GM21576 (cell line): Measurements from ENCODE around the gene ASCL3.
"Not testable (repeated sequence)": the region's sequence is repeated elsewhere in the genome, so short reads cannot be mapped to it uniquely, and the experiment has no call there.

Source experiments
- ATAC-seq: cut with Tn5 transposase; IDR thresholded peaks from one replicate; pipeline ENCODE4 v1.9.1; 2021; ENCODE audit warnings: mild to moderate bottlenecking, moderate library complexity; ENCODE audit not compliant: unreplicated experiment

The ASCL3 gene

DNA sequence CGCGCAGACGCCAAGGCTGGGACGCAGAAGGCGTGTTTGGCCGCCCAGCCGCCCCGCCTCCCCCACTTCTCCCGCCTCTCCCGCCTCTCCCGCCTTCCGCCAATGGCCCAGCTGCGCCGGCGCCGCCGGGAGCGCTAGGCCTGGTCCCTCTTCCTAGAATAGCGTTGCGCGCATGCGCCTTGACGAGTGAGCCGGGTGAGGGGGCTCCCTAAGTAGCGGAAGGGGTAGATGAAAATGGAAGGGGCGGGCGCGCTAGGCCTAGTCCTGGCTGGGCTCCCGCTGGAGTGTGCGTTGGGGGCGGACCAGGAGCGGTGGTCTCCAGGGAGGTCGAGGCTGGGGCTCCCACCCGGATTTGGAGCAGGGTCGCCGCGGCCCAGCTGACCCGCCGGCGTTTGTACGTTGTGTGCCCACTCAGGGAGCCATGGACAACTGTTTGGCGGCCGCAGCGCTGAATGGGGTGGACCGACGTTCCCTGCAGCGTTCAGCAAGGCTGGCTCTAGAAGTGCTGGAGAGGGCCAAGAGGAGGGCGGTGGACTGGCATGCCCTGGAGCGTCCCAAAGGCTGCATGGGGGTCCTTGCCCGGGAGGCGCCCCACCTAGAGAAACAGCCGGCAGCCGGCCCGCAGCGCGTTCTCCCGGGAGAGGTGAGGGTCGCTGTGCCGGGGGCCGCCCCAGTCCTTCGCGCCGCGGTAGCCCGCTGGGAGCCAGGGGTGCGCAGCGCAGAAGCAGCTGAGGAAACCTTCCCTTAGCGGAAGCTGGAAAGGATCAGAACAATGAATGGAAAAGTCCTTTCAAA is 31.6 kb downstream of the ASCL3 start, which contains the start of gene AKIP1:
TSS of gene AKIP1 (plus strand) at position 161 of the 795 bp plus-strand sequence. CDS start at position 422, 261 bp downstream.
- ATAC-seq = peak; percentile 58

DNA sequence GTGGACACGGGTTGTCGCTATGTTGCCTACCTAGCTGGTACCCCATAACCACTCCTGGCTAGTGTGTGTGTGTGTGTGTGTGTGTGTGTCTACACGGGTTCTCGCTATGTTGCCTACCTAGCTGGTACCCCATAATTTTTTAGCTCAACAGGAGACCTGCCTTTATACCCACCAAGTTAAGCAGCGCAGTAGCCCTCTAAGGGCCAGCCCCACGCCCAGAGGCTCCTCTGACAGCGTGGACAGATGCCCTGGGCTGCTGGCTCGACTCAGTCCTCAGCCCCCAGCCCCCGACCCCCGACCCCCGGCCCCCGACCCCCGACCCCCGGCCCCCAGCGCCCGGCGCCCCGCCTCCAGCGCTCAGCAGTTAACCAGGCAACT is 32.2 kb downstream of the ASCL3 start:
- peak; percentile 25 for ATAC-seq

DNA sequence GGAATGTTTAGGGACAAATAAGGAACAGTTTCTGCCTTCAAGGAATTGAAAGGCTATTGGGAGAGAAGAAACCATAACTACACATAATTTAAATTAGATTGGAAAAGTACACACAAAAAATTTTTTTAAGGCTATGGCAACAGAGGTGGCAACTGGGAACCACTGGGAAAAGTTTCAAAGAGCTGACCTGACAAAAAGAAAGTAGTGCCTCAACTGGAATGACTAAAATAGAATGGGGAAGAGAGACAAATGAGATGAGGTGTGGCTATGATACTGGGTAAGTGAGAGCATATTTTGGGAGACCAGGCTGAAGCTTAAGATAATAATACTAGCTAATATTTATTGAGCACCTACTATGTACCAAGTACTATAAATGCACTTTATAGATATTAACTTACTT is 34.7 kb downstream of the ASCL3 start:
- no peak for ATAC-seq

DNA sequence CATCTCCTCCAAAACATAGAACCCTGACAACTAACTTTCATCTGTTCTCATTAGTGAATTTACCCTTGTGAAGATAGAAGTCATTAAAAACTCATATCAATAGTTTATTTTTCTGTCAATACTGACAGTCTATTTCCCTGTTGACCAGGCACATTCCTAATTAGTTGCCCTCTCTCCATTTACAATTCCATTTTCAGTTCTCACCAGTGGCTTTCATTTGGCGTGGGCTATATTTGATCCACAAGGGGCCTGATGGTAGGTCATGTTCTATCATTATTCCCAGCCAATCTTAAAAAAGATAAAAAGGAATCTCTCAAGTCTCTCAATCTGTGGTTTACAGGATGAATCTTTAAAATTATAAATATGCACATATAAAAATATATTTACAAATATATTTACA is 35.7 kb downstream of the ASCL3 start:
- no peak for ATAC-seq

DNA sequence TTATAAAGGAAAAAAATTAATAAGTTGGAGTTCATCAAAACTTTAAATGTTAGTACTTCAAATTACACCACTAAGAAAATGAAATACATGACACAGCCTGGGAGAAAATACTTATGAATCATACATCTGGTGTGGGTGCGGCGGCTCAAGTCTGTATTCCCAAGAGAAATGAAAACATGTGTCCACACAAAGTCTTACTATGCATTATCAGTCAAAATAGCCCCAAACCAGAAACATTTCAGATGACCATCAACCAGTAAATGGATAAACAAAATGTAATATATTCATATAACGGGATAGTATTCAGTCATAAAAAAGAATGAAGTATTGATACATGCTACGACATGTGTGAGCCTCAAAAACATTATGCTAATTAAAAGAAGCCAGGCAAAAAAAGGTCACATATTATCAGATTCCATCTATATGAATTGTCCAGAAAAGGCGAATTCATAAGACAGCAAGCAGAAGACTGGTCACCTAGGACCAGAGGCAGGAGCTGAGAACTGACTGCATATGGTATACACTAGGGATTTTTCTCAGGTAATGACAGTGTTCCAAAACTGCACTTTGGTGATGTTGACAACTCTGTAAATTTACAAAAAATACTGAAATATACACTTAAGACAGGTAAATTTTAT is 37.2 kb downstream of the ASCL3 start:
- no peak for ATAC-seq

DNA sequence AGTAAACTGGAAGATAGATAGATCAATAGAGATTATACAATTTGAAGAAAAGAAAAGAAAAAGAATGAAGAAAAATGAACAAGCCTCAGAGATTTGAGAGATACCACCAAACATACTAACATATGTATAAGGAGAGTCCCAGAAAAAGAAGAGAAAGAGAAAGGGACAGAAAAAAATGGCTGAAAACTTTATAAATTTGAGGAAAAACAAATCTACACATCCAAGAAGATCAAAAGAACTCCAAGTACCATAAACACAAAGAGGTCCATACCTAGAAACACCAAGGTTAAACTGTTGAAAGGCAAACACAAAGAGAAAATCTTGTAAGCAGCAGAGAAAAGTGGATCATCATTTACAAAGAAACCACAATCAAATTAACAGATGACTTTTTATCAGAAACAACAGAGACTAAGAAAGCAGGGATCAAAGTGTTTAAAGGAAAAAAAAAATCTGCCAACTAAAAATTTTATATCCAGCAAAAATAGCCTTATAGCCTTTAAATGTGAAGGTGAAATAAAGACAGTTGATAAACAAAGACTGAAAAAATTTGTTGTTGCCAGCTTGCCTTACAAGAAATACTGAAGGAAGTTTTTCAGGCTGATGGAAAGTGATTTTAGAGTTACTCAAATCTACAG is 43.6 kb downstream of the ASCL3 start:
- ATAC-seq = no peak

DNA sequence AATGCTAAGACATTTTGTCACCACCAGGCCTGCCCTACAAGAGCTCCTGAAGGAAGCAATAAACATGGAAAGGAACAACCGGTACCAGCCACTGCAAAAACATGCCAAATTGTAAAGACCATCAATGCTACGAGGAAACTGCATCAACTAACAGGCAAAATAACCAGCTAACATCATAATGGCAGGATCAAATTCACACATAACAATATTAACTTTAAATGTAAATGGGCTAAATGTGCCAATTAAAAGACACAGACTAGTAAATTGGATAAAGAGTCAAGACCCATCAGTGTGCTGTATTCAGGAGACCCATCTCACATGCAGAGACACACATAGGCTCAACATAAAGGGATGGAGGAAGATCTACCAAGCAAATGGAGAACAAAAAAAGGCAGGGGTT is 51.6 kb downstream of the ASCL3 start:
- ATAC-seq = not testable (repeated sequence)
